ENCODE results near the gene MARCHF10.
"Not testable (repeated sequence)": the region's sequence is repeated elsewhere in the genome, so short reads cannot be mapped to it uniquely, and the experiment has no call there.

Gene MARCHF10

DNA sequence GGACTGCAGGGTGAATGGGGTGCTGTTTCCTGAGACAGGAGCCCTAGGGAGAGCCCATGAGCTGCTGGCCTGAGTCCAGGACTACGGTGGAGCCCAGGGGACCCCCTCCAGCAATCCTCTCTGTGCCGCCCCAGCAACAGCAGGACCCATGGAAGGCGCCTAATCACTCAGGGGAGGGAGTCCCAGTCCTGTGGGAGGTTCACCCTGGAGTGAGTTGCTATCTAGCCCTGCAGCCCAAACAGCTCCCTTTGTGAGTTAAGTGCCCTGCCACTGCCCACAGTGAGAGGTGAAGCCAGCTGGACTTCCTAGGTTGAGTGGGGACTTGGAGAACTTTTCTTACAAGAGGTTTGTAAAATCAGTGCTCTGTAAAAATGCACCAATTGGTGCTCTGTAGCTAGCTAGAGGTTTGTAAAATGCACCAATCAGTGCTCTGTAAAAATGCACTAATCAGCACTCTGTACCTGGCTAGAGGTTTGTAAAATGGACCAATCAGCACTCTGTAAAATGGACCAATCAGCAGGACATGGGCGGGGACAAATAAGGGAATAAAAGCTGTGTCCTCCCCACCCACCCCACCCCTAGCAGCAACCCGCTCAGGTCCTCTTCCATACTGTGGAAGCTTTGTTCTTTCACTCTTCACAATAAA is 112.9 kb downstream of the MARCHF10 start:
- not testable (repeated sequence) for FAIRE-seq

DNA sequence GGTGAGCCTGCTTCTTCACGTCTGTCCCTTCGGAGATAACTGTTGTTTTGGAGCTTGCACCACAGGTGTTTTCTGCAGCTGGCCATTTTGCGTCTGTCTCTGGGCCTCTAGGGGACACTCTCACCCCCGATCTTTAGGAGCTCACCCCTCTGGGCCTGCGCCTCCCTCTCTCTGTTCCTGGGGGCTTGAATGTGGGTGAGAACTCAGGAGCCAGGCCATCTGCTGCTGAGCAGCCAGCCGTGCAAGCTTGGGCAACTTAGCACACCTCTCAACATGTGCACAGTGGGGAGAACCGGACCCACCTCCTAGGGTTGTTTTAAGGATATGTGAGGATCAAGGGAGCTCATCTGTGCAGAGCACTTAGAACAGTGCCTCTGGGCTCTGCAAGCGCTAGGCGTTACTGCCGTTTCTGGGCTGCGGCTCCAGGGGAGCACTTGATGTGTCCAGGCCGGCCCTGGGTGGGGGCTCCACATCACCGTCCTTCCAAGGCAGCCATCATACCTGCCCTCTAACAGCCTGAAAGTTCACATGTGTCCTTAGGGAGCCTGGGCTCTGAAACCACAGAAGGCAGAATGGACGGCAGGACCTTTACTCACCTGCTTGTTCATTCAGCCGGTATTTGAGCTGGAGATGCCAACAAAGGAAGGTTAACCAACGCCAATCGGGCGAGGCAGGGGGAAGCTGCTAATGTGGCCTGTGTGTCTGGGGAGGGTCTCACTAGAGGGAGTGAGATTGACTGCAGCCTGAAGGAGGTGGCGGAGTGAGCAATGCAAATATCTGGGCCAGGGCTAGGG is 114.3 kb downstream of the MARCHF10 start:
- FAIRE-seq, result no peak

DNA sequence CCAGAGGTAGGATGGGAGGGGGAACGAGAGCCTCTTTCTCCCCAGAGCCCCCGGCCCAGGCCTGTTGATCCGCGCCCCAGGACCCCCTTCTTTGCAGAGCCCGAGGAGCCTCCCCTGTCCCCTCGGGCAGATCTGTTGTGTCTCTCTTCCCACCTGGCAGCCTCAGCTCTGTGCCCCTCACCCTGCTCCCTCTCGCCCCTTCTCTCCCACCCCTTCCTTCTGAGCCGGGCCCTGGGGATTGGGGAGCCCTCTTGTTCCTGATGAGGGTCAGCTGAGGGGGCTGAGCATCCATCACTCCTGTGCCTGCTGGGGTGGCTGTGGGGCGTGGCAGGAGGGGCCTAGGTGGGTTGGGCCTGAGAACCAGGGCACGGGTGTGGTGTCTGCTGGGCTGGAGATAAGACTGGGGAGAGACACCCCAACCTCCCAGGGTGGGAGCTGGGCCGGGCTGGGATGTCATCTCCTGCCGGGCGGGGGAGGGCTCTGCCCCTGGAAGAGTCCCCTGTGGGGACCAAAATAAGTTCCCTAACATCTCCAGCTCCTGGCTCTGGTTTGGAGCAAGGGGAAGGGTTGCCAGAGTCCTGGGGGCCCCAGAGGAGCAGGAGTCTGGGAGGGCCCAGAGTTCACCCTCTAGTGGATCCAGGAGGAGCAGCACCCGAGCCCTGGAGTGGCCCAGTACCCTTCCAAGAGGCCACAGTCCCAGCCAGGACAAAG is 115.2 kb downstream of the MARCHF10 start:
- no peak for FAIRE-seq

DNA sequence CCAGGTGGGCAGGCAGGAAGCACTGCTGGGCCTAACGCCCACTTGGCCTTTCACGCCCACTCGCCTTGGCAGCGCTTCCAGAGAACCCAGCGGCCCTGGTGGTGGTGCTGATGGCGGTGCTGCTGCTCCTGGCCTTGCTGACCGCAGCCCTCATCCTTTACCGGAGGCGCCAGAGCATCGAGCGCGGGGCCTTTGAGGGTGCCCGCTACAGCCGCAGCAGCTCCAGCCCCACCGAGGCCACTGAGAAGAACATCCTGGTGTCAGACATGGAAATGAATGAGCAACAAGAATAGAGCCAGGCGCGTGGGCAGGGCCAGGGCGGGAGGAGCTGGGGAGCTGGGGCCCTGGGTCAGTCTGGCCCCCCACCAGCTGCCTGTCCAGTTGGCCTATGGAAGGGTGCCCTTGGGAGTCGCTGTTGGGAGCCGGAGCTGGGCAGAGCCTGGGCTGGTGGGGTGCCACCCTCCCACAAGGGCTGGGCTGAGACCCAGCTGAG is 115.9 kb downstream of the MARCHF10 start:
- FAIRE-seq, result no peak

DNA sequence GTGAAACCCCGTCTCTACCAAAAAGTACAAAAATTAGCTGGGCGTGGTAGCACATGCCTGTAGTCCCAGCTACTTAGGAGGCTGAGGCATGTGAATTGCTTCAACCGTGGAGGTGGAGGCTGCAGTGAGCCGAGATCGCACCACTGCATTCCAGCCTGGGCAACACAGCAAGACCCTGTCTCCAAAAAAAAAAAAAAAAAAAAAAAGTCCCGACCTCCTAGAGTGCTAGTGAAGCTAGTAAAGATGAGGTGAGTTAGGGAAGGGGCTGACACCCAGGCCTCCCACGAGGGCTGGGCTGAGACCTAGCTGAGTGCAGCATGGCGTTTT is 116.6 kb downstream of the MARCHF10 start:
- FAIRE-seq, result not testable (repeated sequence)

DNA sequence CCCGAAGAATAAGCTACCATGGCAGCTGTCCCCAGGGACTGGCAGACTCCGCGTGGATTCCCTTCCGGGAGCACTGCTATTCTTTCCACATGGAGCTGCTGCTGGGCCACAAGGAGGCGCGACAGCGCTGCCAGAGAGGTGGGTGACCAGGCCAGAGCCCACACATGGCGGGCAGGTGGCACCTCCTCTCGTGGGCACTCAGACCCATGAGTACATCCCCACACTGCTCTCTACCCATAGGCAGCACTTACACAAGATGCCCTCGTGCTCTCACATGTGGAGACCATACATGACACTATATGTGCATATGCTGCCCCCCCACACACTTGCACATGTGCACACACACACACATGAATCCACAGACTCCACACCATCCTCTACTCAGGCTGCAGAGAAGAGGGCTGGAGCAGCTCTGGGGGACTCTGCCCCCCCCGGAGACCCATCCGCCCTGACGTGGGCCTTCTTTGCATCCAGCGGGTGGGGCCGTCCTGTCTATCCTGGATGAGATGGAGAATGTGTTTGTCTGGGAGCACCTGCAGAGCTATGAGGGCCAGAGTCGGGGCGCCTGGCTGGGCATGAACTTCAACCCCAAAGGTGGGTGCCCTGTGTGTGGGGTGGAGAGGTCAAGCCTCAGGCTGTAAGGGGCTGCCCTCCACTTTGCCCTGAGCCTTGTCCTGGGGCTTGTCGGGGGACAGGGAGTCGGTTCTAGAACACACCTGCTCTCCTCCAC is 117.8 kb downstream of the MARCHF10 start:
- FAIRE-seq, result no peak

DNA sequence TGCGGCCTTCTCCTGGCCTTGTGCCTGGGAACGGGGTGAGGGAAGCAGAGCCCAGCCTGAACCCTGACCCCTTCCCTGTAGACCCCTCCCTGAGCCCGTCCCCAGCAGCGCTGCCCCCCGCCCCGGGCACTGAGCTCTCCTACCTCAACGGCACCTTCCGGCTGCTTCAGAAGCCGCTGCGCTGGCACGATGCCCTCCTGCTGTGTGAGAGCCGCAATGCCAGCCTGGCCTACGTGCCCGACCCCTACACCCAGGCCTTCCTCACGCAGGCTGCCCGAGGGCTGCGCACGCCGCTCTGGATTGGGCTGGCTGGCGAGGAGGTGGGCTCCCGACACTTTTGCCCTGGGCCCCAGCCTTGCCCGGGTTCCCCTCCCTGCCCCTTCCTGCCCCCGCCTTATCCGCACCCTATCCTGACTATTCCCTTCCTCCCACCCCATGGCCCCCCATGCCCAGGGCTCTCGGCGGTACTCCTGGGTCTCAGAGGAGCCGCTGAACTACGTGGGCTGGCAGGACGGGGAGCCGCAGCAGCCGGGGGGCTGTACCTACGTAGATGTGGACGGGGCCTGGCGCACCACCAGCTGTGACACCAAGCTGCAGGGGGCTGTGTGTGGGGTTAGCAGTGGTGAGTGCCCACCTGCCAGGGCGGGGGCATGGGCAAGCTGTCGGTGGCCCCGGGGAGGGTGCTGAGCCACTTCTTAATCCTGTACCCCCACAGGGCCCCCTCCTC is 118.5 kb downstream of the MARCHF10 start:
- FAIRE-seq, result no peak

DNA sequence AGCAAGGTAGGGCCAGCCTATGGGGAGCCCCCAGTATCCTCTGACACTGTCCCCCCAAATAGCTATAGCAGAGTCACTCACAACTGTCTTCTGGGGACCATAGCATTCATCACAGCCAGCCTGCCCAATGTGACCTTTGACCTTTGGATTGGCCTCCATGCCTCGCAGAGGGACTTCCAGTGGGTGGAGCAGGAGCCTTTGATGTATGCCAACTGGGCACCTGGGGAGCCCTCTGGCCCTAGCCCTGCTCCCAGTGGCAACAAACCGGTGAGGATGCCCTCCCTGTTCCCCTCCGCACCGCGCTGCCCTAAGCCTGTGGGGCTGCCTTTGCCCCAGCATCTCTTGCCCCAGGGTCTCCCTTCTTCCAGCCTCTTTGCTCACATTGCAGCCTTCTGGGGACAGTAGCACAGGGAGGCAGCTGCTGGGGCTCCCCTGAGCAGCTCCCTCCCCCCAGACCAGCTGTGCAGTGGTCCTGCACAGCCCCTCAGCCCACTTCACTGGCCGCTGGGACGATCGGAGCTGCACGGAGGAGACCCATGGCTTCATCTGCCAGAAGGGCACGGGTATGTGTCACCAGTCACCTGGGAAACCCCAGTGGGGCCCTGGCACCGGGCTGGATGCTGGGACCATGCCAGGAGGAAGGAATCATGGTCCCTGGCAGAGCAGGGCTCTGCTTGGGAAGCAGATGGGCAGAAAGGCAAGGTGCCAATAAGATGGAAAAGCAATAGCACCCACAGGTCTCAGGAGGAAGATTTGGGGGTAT is 119.5 kb downstream of the MARCHF10 start:
- no peak for FAIRE-seq

DNA sequence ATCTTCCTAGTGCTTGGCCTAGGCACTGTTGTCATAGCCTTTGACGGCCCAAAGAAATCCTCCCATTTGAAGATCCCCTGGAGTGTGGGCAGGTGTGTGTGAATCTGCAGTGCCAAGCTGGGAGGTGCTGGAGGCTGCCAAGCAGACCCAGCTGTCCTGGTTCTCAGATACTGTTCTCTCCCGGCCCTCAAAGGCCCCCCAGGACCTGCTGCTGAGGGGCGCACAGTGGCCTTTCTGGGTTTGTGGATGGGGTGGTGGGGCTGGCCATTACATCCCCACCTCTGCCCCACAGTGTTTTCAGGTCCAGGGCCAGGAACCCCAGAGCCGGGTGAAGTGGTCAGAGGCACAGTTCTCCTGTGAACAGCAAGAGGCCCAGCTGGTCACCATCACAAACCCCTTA is 120.1 kb downstream of the MARCHF10 start:
- no peak for FAIRE-seq

DNA sequence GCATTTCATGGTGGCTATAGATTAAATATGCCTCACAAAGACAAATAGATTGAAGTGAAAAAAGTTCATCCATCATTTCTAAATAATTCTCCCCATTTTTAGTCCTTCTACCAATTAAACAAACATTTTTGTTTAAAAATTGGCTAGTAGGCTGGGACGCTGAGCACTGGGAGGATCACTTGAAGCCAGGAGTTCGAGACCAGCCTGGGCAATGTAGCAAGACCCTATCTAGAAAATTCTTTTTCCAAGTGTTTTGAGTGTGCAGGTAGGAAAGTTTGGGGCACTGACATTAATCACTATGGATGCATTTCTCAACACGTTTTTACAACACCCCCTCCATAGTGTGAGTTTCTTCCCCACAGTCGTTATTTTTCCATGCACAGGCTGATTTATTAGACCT is 123.9 kb downstream of the MARCHF10 start:
- FAIRE-seq, result no peak

DNA sequence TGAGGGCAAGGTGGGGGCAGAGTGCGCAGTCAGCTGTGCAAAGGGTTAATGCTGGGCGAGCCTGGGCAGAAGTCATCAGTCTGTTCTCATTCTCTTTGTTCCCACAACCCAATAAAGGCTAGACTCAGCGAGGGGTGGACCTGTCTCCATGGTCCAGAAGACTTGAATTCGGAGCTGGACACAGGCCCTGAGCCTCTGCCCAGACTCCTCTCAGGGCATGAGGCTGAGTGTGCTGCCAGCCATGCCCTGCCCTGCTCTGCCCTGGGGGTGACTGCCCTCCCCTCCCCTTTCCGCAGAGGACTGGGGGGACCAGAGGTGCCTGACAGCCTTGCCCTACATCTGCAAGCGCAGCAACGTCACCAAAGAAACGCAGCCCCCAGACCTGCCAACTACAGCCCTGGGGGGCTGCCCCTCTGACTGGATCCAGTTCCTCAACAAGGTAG is 126.2 kb downstream of the MARCHF10 start:
- FAIRE-seq, result no peak

DNA sequence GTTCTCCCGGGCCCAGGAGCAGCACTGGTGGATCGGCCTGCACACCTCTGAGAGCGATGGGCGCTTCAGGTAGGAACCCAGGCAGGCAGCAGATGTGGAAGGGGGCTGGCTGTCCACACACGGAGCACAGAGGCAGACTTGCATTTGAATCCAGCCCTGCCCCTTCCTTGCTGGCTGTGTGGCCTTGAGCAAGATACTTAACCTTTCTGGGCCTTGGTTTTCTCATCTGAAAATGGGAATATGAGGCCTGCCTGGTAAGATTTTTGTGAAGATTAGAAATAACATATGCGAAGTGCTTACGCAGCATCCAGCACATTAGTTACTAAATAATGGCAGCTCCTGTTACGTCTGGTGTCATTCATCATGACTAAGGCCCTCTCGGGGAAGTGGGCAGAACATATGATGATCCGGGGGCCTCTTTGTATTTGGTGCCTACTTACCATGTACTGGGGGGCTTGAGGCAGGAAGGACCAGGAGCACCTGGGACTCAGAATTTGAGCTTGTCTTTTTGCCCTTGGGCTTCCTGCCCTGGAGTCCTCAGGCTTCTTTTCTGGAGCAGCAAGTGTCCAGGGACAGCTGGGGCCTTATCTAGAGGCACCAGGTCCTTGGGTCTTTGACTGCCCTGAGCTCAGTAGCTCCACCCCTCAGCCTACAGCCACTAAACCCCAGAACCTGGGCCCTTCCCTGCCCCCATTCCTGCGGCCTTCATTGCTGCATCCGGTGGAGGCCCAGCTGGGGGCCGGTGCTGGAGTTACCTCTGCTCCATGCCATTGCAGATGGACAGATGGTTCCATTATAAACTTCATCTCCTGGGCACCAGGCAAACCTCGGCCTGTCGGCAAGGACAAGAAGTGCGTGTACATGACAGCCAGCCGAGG is 126.8 kb downstream of the MARCHF10 start:
- no peak for FAIRE-seq

DNA sequence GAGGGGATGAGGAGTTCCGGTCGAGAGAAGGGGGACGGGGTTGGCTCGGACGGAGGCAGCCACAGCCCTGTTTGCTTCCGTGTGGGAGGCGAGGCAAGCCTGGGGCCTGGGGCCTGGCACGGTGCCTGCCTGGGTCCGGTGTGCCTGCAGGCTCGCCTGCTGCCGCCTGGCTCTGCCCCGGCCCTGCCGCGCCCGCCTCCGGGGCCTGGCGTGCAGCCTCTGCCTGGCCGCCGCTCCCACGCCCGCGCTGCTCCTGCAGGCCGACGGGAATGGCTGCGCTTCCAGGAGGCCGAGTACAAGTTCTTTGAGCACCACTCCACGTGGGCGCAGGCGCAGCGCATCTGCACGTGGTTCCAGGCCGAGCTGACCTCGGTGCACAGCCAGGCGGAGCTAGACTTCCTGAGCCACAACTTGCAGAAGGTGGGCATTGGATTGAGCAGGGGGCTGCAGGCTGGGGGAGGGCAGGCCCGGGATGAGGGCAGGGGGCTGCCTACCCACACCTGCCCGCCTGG is 127.5 kb downstream of the MARCHF10 start:
- no peak for FAIRE-seq

DNA sequence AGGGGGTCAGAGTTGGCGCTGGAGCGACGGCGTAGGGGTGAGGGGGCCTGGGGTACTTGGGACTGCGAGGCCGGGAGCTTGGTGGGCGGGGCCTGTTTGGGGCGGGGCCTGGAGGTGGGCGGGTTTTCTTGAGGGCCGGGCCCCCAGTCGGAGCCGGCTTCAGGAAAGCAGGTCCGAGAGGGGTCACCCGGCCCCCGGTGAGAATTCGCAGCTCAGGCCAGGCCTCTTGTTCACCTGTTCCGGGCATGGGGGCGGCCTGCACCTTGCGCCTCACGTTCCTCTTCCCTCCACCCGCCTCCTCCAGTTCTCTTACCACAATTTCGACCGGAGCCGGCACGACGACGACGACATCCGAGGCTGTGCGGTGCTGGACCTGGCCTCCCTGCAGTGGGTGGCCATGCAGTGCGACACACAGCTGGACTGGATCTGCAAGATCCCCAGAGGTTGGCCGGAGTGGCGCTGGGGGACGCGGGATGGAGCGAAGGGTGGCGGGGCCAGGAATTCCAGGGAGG is 128.2 kb downstream of the MARCHF10 start:
- no peak for FAIRE-seq

DNA sequence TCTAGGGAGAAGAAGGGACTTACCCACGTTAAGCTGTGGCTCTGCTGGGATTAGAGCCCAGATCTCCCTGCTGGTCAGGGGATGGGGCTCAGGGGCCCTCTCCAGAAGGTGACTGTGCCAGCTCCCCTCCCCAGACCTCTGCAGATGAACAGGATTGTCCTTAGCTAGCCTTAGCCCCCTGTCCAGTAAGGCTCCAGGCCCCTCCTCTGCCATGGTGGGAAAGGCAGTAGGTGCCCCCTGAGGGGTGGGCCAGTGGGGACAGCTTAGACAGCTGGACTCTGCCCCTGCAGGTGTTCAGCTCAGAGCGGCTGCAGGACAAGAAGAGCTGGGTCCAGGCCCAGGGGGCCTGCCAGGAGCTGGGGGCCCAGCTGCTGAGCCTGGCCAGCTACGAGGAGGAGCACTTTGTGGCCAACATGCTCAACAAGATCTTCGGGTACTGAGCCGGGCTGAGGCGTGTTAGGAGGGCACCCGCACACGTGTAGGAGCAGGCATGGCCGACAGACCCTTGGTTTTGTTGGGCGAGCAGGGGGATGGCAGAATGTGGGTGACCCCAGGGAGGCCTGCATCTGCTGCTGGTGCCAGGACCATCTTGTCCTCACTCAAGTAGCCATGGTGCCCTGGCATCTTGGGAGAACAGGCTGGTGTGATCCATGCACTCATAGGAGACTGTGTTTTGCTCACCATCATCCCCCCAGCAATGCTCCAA is 129.7 kb downstream of the MARCHF10 start:
- no peak for FAIRE-seq

DNA sequence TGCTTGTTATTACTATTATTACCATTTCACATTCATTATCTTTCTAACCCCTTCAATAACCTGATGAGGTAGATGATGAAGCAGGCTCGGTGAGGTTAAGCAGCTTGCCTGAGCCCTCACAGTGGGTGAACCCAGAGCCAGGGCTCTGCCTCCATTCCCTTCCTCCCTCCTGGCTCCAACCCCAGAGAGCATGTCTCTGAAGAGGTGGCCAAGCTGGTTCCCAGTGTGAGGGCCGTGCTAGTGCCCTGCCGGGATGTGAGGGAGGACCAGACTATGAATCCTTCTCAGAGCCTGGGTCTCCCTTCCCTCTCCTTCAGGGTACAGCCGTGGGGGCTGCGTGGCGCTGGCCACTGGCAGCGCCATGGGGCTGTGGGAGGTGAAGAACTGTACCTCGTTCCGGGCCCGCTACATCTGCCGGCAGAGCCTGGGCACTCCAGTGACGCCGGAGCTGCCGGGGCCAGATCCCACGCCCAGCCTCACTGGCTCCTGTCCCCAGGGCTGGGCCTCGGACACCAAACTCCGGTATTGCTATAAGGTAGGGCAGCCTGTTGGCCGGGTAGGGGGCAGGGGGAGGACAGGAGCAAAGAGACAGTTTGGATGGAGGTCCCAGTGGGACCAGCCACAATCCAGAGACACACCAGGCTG is 131.0 kb downstream of the MARCHF10 start:
- FAIRE-seq, result no peak

DNA sequence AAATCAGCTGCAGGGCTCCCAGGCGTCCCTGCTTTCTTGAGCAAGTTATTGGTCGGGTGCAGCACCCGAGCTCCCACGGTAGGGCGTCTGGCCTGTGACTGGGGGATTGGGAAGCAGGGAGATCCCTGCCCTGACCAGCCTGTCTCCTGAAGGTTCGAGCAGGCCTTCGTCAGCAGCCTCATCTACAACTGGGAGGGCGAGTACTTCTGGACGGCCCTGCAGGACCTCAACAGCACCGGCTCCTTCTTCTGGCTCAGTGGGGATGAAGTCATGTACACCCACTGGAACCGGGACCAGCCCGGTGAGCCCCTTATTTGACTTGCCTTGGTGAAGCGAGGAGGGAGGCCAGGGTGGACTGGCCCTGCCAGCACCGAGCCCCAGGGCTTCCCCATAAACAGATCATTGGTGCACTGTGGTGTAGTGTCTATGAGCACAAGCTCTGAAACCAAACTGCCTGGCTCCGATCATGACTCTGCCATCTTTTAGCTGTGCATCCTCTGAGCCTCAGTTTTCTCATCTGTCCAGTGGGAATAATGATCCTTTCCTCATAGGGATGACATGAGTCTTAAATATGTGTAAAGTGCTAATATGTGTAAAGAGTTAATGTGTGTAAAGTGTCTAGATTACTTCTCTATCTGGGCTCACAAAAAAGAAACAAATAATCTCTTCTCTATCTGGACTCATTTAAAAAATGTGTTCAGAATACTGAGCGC is 131.7 kb downstream of the MARCHF10 start:
- FAIRE-seq, result no peak

DNA sequence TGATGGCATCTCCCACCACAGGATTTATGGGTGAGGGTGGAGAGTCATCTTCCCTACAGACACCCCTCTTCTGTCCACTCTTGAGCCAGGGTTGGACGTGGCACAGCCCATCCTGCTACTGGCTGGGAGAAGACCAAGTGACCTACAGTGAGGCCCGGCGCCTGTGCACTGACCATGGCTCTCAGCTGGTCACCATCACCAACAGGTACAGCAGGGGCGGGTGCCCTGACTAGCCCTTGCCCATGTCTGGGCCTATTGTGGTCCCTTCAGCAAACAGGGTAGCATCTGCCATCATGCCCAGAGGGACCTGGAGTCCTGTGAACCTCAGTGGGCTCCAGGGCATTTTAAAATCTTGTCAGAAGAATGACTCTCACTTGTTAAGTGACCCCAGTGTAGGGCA is 132.4 kb downstream of the MARCHF10 start:
- FAIRE-seq, result no peak
